ENCODE measurements around the gene C10orf143.

The C10orf143 gene

DNA sequence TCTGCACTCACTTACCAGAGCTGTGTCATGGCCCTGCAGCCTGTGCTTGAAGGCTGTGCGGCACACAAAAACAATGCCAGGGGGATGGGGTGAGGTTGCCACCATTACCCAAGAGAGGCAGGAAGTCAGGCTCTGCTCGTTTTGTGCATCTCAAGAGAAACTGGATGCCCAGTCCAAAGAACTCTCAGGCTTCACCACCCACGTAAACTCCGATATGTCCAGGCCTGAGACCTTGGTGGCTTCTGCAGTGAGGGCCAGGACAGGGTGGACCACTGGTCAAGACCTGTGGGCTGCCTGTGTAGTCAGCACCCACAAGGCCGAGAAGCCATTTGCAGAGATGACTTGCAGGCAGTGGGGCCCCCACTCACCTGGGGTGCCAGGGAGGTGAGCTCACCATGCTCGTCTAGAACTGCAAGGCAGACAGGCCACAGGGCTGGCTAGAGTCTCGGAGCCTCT, 91.9 kb downstream of the C10orf143 start:
- Histone ChIP-seq H3K9ac (ENCODE audit: low read depth in 1 of 2, low read length in 2 of 2) (no peak overlapping the region), H3K4me1 (ENCODE audit: control insufficient read depth in 2 of 2, insufficient read depth in 2 of 2, low read length in 2 of 2) (no peaks in the 10 kb centered on the region), H3K36me3 (ENCODE audit: control insufficient read depth in 2 of 2, insufficient read depth in 2 of 2, low read length in 2 of 2) (no peaks in the 10 kb centered on the region), H3K27ac (ENCODE audit: low read depth in 2 of 2, low read length in 2 of 2) (no peak overlapping the region), H3K9me3 (ENCODE audit: control insufficient read depth in 2 of 2, low read length in 2 of 2) (no peaks in the 10 kb centered on the region), H3K27me3 (ENCODE audit: control insufficient read depth in 2 of 2, insufficient read depth in 2 of 2, low read length in 2 of 2) (no peaks in the 10 kb centered on the region), H3K4me3 (ENCODE audit: low read length in 2 of 2) (no peak overlapping the region)

DNA sequence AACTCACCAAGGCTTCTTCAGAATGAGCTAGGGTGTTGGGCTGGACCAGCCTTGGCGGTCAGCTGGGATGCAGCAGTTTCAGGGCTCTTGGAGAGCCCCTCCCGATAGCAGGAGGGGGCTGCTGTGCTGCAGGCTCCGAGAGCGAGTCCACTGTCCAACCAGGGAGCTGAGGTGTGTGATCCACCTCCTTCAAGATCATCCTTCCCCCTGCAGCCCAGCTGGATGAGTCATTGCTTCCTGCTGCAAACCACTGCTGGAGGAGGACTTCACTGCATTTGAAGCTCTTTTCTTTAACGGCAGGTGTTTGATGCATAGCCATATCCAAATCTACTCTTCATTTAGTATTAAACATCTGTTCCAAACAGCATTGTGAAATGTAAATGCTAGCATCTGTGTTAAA, 92.4 kb downstream of the C10orf143 start:
- no peaks in the 10 kb centered on the region for H3K9me3 ChIP-seq (ENCODE audit: control insufficient read depth in 2 of 2, low read length in 2 of 2)
- no peak overlapping the region for H3K4me3 ChIP-seq (ENCODE audit: low read length in 2 of 2)
- H3K4me1 ChIP-seq (ENCODE audit: control insufficient read depth in 2 of 2, insufficient read depth in 2 of 2, low read length in 2 of 2), result no peaks in the 10 kb centered on the region

DNA sequence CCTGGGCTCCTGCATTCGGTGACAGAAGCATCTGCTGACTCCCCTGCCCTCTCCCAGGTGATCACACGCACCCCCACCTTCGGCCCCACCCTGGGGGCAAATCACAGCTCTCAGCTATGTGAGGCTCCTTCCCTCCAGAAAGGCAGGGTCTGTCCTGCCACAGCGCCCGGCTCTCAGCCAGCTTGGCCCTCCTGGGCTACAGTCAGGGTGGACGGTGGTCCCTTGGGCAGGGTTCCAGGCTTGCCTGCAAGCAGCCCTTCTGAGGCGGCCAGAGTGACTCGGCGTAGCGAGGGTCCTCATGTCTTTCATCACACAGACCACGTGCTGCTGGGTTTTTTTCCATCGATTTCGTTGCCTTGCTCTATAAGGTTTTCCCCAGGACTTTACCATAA, 93.0 kb downstream of the C10orf143 start:
- Histone ChIP-seq H3K36me3 (ENCODE audit: control insufficient read depth in 2 of 2, insufficient read depth in 2 of 2, low read length in 2 of 2) (no peaks in the 10 kb centered on the region), H3K9ac (ENCODE audit: low read depth in 1 of 2, low read length in 2 of 2) (no peak overlapping the region), H3K27me3 (ENCODE audit: control insufficient read depth in 2 of 2, insufficient read depth in 2 of 2, low read length in 2 of 2) (no peaks in the 10 kb centered on the region), H3K4me3 (ENCODE audit: low read length in 2 of 2) (no peak overlapping the region), H3K27ac (ENCODE audit: low read depth in 2 of 2, low read length in 2 of 2) (no peak overlapping the region), H3K4me1 (ENCODE audit: control insufficient read depth in 2 of 2, insufficient read depth in 2 of 2, low read length in 2 of 2) (no peaks in the 10 kb centered on the region), H3K9me3 (ENCODE audit: control insufficient read depth in 2 of 2, low read length in 2 of 2) (no peaks in the 10 kb centered on the region)

More for the DNA sequence above, 92.4 kb downstream of the C10orf143 start:
- Histone ChIP-seq H3K27ac (ENCODE audit: low read depth in 2 of 2, low read length in 2 of 2) (no peak overlapping the region), H3K9ac (ENCODE audit: low read depth in 1 of 2, low read length in 2 of 2) (no peak overlapping the region), H3K27me3 (ENCODE audit: control insufficient read depth in 2 of 2, insufficient read depth in 2 of 2, low read length in 2 of 2) (no peaks in the 10 kb centered on the region), H3K36me3 (ENCODE audit: control insufficient read depth in 2 of 2, insufficient read depth in 2 of 2, low read length in 2 of 2) (no peaks in the 10 kb centered on the region)

DNA sequence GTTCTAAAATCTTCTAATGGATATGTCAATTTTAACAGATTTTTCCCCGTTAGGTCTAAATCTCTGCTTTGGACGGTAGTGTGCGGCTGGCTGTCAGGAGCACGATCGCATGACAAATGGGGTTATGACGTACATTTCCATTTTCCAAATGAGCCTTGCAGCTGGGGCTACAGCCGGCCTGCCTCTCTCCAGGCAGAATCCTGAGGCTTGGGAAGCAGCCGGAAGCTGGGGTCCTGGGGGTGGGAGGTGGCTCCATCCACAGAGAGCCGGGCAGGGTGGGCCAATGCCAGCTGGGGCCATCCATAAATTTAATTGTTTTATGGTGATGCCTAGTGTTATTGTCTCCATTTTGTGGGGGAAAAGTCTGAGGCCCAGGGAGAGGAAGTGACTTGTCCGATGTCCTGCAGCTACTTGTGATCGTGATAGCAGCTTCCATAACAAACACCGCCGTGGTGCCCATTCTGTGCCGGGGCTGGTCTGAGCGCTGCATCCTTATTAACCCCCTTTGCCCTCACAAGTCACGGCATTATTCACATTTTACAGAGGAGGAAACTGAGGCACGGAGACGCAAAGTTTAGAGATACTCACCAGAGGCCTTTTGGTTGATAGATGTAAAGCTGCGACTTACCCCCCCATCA, 93.5 kb downstream of the C10orf143 start:
- Histone ChIP-seq H3K9me3 (ENCODE audit: control insufficient read depth in 2 of 2, low read length in 2 of 2) (no peaks in the 10 kb centered on the region), H3K36me3 (ENCODE audit: control insufficient read depth in 2 of 2, insufficient read depth in 2 of 2, low read length in 2 of 2) (no peaks in the 10 kb centered on the region), H3K4me3 (ENCODE audit: low read length in 2 of 2) (no peak overlapping the region)

DNA sequence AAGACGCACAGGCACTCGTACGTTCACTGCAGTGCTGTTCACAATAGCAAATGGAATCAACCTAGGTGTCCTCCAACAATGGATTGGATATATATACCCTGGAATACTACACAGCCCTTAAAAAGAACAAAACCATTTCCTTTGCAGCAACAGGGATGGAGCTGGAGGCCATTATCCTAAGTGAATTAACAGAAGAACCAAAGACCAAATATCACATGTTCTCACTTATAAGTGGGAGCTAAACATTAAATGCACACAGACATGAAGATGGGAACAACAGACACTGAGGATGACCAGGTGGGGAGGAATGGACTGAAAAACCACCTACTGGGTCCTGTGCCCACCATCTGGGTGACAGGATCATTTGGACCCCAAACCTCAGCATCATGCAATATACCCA, 94.5 kb downstream of the C10orf143 start:
- H3K27ac ChIP-seq (ENCODE audit: low read depth in 2 of 2, low read length in 2 of 2), result no peak overlapping the region
- H3K36me3 ChIP-seq (ENCODE audit: control insufficient read depth in 2 of 2, insufficient read depth in 2 of 2, low read length in 2 of 2), result no peaks in the 10 kb centered on the region

More for the DNA sequence above, 93.5 kb downstream of the C10orf143 start:
- Histone ChIP-seq H3K9ac (ENCODE audit: low read depth in 1 of 2, low read length in 2 of 2) (no peak overlapping the region), H3K4me1 (ENCODE audit: control insufficient read depth in 2 of 2, insufficient read depth in 2 of 2, low read length in 2 of 2) (no peaks in the 10 kb centered on the region), H3K27me3 (ENCODE audit: control insufficient read depth in 2 of 2, insufficient read depth in 2 of 2, low read length in 2 of 2) (no peaks in the 10 kb centered on the region), H3K27ac (ENCODE audit: low read depth in 2 of 2, low read length in 2 of 2) (no peak overlapping the region)

DNA sequence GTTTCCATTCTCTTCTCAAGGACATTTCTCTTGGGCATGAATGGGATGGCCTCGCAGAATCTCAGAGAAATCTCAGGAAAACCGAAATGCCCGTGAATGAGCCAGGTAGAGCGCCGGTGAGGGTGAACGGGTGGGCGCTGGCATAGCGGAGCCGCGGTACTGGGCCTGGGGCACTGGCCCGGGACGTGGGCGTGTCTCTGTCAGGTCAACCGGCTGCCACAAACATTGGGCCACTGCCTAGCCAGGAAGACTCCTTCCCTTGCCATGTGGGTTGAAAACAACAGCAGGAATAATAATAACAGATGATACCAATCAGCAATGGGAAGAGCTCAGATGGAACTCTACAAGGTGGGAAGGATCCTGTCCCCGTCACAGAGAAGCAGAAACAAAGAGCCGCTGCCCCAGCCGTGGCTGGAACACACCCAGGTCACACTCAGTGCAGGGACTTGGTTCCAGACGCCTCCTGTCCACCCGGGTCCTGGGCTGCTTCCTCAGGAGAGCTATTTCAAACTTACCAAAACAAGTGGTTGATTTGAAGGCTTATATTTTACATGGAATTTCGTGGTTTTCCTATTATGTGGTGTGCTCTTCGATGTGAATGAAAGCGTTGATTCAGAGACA, 95.4 kb downstream of the C10orf143 start:
- Histone ChIP-seq H3K36me3 (ENCODE audit: control insufficient read depth in 2 of 2, insufficient read depth in 2 of 2, low read length in 2 of 2) (no peaks in the 10 kb centered on the region), H3K4me1 (ENCODE audit: control insufficient read depth in 2 of 2, insufficient read depth in 2 of 2, low read length in 2 of 2) (no peaks in the 10 kb centered on the region), H3K4me3 (ENCODE audit: low read length in 2 of 2) (no peak overlapping the region), H3K27me3 (ENCODE audit: control insufficient read depth in 2 of 2, insufficient read depth in 2 of 2, low read length in 2 of 2) (no peaks in the 10 kb centered on the region), H3K9ac (ENCODE audit: low read depth in 1 of 2, low read length in 2 of 2) (no peak overlapping the region), H3K27ac (ENCODE audit: low read depth in 2 of 2, low read length in 2 of 2) (no peak overlapping the region), H3K9me3 (ENCODE audit: control insufficient read depth in 2 of 2, low read length in 2 of 2) (no peaks in the 10 kb centered on the region)

More for the DNA sequence above, 94.5 kb downstream of the C10orf143 start:
- Histone ChIP-seq H3K27me3 (ENCODE audit: control insufficient read depth in 2 of 2, insufficient read depth in 2 of 2, low read length in 2 of 2) (no peaks in the 10 kb centered on the region), H3K9me3 (ENCODE audit: control insufficient read depth in 2 of 2, low read length in 2 of 2) (no peaks in the 10 kb centered on the region), H3K4me3 (ENCODE audit: low read length in 2 of 2) (no peak overlapping the region), H3K9ac (ENCODE audit: low read depth in 1 of 2, low read length in 2 of 2) (no peak overlapping the region), H3K4me1 (ENCODE audit: control insufficient read depth in 2 of 2, insufficient read depth in 2 of 2, low read length in 2 of 2) (no peaks in the 10 kb centered on the region)

DNA sequence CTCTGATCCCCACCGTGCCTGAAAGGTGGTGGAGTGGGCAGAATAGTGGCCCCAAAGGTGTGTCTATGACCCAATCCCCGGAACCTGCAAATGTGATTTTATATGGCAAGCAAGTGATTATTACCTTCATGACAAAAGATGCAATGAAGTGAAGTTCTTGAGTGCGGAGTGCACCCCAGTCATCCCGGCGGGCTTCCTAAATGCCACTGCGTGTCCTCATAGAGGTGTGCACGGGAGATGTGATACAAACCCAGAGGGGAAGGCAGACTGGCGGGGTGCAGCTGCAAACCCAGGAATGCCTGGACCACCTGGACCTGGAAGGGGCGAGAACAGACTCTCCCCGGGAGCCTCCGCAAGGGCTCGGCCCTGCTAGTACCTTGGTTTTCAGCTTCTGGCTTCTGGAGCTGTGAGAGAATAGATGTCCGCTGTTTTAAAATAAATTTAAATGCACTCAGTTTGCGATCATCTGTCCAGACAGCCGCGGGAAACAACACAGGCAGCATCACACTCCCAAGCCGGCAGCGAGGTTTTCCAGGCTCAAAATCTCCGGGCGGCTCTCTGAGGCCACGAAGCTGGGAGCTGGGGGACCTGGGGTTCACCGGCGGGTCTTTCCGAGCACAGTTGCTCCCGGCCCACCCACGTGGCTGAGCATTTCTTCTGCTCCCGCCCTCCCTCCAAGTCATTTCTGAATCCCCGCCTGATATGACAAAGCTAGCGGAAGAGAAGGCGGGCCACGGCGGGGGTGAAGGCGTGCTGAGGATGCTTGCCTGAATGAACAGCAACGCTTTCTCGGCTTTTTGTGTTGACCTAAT, 96.2 kb downstream of the C10orf143 start:
- no peak overlapping the region for H3K4me3 ChIP-seq (ENCODE audit: low read length in 2 of 2)
- no peaks in the 10 kb centered on the region for H3K9me3 ChIP-seq (ENCODE audit: control insufficient read depth in 2 of 2, low read length in 2 of 2)
- no peaks in the 10 kb centered on the region for H3K36me3 ChIP-seq (ENCODE audit: control insufficient read depth in 2 of 2, insufficient read depth in 2 of 2, low read length in 2 of 2)
- H3K4me1 ChIP-seq (ENCODE audit: control insufficient read depth in 2 of 2, insufficient read depth in 2 of 2, low read length in 2 of 2), result no peaks in the 10 kb centered on the region
- H3K27me3 ChIP-seq (ENCODE audit: control insufficient read depth in 2 of 2, insufficient read depth in 2 of 2, low read length in 2 of 2), result no peaks in the 10 kb centered on the region
- no peak overlapping the region for H3K9ac ChIP-seq (ENCODE audit: low read depth in 1 of 2, low read length in 2 of 2)
- no peak overlapping the region for H3K27ac ChIP-seq (ENCODE audit: low read depth in 2 of 2, low read length in 2 of 2)

Measured in mucosa of rectum (tissue), 2 donors.